Mesodermal cell (in vitro differentiated cells): ENCODE data around the gene CLASP2.

Experiments used
- H3K27ac ChIP-seq: 2 replicates; pipeline ENCODE4 v1.7.0; 2013; ENCODE audit warnings: mild to moderate bottlenecking, low read depth, low read length, moderate library complexity; ENCODE audit not compliant: severe bottlenecking
- H3K36me3 ChIP-seq: 2 replicates; pipeline ENCODE4 v1.7.1; 2013; ENCODE audit warnings: mild to moderate bottlenecking, low read length, moderate library complexity; ENCODE audit not compliant: control insufficient read depth, insufficient read depth
- H3K4me1 ChIP-seq: one replicate; pipeline ENCODE4 v1.7.1; 2013; ENCODE audit warnings: mild to moderate bottlenecking, low read length; ENCODE audit not compliant: insufficient read depth, control insufficient read depth, poor library complexity, severe bottlenecking
- H3K4me3 ChIP-seq: 2 replicates; pipeline ENCODE4 v1.7.0; 2013; ENCODE audit warnings: low read length, control low read depth, mild to moderate bottlenecking; ENCODE audit not compliant: insufficient read depth, poor library complexity, severe bottlenecking; ENCODE audit errors: extremely low read depth
- H3K9me3 ChIP-seq: 2 replicates; pipeline ENCODE4 v1.7.1; 2013; ENCODE audit warnings: mild to moderate bottlenecking, low read length, moderate library complexity; ENCODE audit not compliant: control insufficient read depth
- WGBS, 2 experiments: methylation state at CpG; one replicate each; pipeline ENCODE4 v1.1.5; 2013; ENCODE audit warnings: missing lambda C conversion rate in 2 of 2; ENCODE audit not compliant: insufficient coverage in 2 of 2; 5-methylcytosine and 5-hydroxymethylcytosine counted together

CLASP2 gene

DNA sequence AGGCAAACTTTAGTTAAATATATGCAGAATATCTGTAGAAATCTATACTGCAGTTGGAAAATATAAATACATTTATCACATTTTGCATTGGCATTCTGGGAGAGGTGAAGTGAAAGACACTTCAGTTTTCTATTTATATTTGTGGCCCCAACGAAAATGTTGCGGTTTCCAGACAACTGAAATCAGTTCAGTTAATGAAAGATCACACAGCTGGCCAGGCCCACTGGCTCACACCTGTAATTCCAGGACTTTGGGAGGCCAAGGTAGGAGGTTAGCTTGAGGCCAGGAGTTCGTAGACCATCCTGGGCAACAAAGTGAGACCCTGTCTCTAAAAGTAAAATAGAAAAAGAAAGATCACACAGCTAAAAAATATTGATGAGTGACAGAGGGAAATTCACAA is 11.9 kb upstream of the CLASP2 start:
- H3K27ac ChIP-seq, result no peak overlapping the region
- no peaks in the 10 kb centered on the region for H3K4me1 ChIP-seq
- WGBS, 2 experiments, result 100% methylated on average over 2 of the region's 3 CpGs; no CpG with 5 or more reads in 1 of the 2 experiments
- H3K36me3 ChIP-seq, result no peaks in the 10 kb centered on the region
- peaks cover 8% of the 10 kb centered on the region for H3K9me3 ChIP-seq
- no peak overlapping the region for H3K4me3 ChIP-seq

DNA sequence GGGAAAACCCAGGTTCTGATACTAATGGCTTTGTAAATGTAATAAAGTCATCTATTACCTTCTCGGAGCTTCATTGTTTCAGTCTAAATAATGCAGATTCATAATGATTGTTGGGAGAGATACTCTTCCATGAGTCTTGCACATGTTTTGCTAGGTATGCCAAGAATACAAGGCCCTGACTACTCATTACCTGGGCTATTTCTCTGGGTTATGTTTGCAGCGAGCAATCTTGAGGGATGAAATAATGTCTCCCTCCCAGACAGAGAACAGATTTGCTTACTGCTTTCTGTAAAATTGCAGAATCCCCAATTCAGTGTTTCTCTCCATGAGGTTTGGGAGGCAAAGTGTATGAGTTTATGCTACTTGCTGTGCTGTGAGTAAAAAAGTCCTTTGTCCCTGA is 6.2 kb upstream of the CLASP2 start:
- Histone ChIP-seq H3K27ac (no peak overlapping the region), H3K36me3 (no peaks in the 10 kb centered on the region), H3K9me3 (no peaks in the 10 kb centered on the region), H3K4me1 (no peaks in the 10 kb centered on the region), H3K4me3 (no peak overlapping the region)
- 100% methylated on average over 1 to 2 of the region's 2 CpGs for WGBS, 2 experiments

DNA sequence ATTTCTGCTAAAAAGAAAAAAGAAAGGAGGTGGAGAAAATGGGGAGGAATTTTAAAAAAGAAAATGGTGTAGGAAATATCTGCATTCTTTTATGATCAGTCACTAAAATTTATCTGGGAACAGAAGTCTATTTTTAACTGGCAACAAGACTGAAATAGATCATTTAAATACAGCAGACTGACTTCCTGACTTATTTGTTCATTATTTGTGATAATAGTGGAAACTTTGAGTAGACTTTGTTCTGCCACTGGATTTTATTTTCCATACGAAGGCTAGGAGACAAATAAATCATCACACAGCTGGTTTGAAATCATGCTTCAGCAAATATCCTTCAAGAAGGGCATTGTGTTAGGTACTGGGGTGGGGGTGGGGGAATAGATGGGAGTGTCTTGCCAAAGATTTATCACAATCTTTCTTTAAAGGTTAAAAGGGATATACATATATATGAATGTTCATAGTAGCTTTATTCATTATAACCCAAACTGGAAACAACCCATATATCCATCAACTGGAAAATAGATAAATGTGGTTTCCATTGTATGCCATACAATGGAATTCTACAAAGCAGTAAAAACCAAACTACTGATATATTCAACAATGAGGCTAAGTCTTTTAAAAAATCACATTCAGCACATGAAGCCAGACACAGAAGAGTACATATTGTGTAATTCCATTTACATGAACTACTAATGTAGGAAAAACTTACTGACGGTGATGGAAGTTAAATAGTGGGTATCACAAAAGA is 4.7 kb upstream of the CLASP2 start:
- Histone ChIP-seq H3K4me1 (no peaks in the 10 kb centered on the region), H3K27ac (no peak overlapping the region), H3K4me3 (no peak overlapping the region), H3K36me3 (no peaks in the 10 kb centered on the region), H3K9me3 (no peaks in the 10 kb centered on the region)
- no CpG with 5 or more reads among the region's 2 CpGs for WGBS, 2 experiments

DNA sequence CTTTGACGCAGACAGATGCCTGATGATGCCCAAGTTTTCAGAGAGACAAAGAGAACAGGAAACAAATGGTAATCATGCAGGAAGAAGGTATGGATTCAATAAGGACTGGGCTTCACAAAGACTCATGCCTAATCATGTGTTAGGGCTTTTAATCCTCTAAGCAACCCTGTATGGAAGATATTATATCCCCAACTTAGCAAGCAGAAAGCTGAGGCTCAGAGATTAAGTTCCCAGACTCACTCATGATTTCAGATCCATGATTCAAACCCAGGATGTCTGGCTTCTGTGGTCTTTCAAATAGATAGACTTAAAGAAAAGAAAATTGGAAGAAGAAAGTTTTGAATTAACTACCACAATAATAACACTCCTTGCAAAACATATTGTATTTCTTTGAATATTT is 4.1 kb upstream of the CLASP2 start:
- Histone ChIP-seq H3K9me3 (no peaks in the 10 kb centered on the region), H3K36me3 (no peaks in the 10 kb centered on the region), H3K4me1 (no peaks in the 10 kb centered on the region), H3K27ac (peak overlapping the region; percentile 63), H3K4me3 (no peak overlapping the region)
- 78 to 79% methylated on average over 1 of the region's 1 CpG for WGBS, 2 experiments

DNA sequence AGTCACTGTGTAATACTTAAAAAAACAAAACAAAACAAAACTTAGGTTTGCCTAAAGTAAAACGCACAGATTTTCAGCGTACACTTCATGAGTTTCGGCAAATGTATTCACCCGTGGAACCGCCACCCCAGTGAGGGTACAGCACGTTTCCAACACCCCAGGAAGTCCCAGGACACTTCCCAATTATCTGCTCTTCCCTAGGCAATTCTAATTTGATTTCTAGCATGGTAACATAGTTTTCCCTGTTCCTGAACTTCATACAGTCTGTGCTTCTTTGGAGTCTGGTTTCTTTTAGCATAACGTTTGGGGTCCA is 497 bp upstream of the CLASP2 start:
- Histone ChIP-seq H3K4me1 (peaks cover 7% of the 10 kb centered on the region), H3K4me3 (peak overlapping the region; percentile 80), H3K36me3 (peaks cover under 1% of the 10 kb centered on the region), H3K27ac (peak overlapping the region; percentile 95), H3K9me3 (no peaks in the 10 kb centered on the region)
- WGBS, 2 experiments, result 35 to 53% methylated on average over 6 of the region's 7 CpGs

DNA sequence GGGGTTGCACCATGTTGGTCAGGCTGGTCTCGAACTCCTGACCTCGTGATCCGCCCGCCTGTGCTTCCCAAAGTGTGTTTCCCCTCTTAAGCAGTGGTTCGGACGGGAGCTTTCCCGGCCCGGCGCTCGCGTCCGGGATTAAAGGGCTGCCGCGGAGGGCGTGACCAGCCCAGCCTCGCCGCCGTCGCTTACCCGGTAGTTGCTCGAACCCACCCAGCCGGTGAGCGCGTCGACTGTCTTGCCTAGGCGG is 513 bp downstream of the CLASP2 start:
- Histone ChIP-seq H3K27ac (peak overlapping the region; percentile 95), H3K36me3 (peaks cover 5% of the 10 kb centered on the region), H3K4me3 (peak overlapping the region; percentile 80), H3K9me3 (no peaks in the 10 kb centered on the region), H3K4me1 (peaks cover 7% of the 10 kb centered on the region)
- 0 to 1% methylated on average over 23 to 26 of the region's 26 CpGs for WGBS, 2 experiments

DNA sequence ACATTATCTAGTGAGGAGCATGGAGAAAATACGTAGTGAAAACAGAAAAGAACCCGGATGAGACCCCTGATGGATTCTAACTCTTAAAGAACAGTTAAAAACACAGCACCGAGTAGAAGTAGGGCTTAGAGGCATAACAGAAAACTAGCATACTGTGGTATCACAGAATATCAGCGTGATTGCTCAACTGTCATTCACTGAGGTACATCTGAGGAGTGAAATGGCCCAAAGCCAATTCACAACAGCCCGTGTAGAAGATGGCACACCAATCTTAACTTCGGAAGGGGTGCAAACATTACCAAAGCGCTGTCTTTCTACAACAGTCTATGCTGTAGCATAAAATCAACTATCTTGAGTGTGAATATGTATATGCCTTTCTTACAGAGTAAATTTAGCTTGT is 1.8 kb downstream of the CLASP2 start:
- Histone ChIP-seq H3K27ac (no peak overlapping the region), H3K36me3 (peaks cover 14% of the 10 kb centered on the region), H3K4me1 (peaks cover 7% of the 10 kb centered on the region), H3K4me3 (peak overlapping the region; percentile 80), H3K9me3 (no peaks in the 10 kb centered on the region)
- 72 to 87% methylated on average over 3 to 5 of the region's 7 CpGs for WGBS, 2 experiments

DNA sequence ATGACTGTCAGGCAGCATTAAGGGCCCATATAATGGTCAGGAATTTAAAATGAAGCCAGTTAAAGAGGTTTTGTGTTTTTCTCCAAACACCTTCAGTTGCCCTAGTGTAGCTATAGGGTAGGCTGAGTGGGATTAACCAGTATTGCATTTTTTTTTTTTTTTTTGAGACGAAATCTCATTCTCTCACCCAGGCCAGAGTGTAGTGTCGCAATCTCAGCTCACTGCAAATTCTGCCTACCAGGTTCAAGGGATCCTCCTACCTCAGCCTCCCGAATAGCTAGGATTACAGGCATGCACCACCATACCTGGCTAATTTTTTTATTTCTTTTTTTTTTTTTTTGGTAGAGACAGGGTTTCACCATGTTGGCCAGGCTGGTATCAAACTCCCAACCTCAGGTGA is 7.0 kb downstream of the CLASP2 start:
- peaks cover 23% of the 10 kb centered on the region for H3K36me3 ChIP-seq
- H3K4me1 ChIP-seq, result peaks cover 2% of the 10 kb centered on the region
- WGBS, 2 experiments, result 83% methylated on average over 2 of the region's 3 CpGs; no CpG with 5 or more reads in 1 of the 2 experiments
- H3K4me3 ChIP-seq, result no peak overlapping the region
- no peaks in the 10 kb centered on the region for H3K9me3 ChIP-seq
- H3K27ac ChIP-seq, result no peak overlapping the region

DNA sequence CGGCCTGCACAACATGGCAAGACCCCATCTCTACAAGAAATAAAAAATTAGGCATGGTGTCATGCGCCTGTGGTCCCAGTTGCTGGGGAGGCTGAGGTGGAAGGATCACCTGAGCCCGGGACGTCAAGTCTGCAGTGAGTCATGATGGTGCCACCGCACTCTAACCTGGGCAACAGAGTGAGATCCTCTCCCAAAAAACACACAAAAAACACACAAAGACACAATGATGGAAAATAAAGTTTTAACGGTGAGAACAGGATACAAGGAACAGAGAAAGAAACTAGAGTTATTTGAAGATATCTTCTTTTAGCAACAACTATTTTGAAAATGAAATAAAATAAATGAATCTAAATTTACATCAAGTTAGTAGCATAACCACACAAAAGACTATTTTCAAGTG is 12.0 kb downstream of the CLASP2 start:
- Histone ChIP-seq H3K27ac (no peak overlapping the region), H3K36me3 (peaks cover 17% of the 10 kb centered on the region), H3K4me3 (no peak overlapping the region), H3K9me3 (peaks cover 19% of the 10 kb centered on the region), H3K4me1 (no peaks in the 10 kb centered on the region)
- WGBS, 2 experiments, result 97% methylated on average over 4 of the region's 6 CpGs; no CpG with 5 or more reads in 1 of the 2 experiments

DNA sequence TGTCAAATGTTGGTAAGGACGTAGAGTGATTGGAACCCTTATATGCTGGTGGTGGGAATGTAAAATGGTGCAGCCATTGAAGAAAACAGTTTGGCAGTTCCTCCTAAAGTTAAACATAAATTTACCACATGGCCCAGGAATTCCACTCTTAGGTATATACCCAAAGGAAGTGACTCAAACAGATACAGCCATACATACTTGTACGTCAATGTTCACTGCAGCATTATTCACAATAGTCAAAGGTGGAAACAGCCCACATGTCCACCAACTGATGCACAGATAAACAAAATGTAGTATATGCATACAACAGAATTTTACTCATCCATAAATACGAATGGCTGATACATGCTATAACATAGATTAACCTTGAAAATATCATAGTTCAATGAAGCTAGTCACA is 13.2 kb downstream of the CLASP2 start:
- Histone ChIP-seq H3K4me3 (no peak overlapping the region), H3K4me1 (no peaks in the 10 kb centered on the region), H3K36me3 (peaks cover 23% of the 10 kb centered on the region), H3K27ac (no peak overlapping the region), H3K9me3 (peaks cover 22% of the 10 kb centered on the region)
- WGBS, 2 experiments, result 86 to 100% methylated on average over 1 of the region's 3 CpGs

DNA sequence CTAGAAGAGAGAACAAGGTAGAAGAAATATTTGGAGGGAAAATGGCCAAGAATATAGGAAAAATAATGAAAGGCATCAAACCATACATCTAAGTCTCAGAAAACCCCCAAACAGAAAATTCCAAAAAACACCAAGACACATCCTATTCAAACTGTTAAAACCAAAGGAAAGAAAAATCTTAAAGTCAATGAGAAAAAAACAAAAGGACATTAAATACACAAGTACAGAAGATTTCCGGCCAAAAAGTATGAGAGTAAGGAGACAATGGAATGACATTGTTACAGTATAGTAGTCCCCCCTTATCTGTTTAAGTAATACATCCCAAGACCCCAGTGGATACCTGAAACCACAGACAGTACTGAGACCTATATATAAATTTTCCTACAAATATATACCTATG is 18.8 kb downstream of the CLASP2 start:
- peaks cover 20% of the 10 kb centered on the region for H3K9me3 ChIP-seq
- H3K4me3 ChIP-seq, result no peak overlapping the region
- H3K27ac ChIP-seq, result no peak overlapping the region
- H3K36me3 ChIP-seq, result peaks cover 16% of the 10 kb centered on the region
- WGBS, 2 experiments, result no CpG with 5 or more reads among the region's 1 CpG
- no peaks in the 10 kb centered on the region for H3K4me1 ChIP-seq
